Activated T-helper 1 cell treated with Interleukin-2 at 50 U/mL for 16 hours (primary cell): Measurements from ENCODE around the gene HEXIM1.
A peak's percentile ranks its signal among the peaks of the same experiment; 100 is the strongest.

ENCODE experiments used
- DNase-seq: peaks from one replicate; pipeline ENCODE4 v3.0.0-alpha.2; 2020; ENCODE audit warnings: low read depth

Gene HEXIM1

DNA sequence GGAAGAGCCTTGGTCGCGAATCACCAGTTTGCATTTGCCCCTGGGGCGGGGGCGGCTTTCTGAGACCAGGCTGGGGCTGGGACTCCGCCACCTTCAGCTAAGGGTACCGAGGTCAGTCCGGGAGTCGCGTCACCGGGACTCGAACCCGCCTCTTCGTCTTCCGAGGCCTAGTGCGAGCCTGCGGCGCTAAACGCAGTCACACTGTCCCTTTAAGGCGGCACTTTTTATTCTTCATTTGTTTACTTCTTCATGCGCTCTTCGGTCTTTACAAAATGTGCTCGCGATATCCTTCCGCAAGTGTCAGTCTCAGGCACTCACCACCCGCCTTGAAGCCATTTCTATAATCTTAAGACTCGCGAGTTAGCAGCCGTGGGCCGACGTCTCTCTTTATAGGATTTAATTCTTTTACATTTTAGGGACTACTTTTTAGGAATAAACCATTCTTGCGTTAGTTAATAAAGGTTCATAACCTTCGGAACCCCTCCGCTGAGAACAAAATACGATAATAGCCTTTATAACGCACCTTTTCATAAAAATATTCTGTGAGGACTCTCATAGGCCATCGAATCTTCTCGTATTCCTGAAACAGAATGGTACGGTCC is 593 bp upstream of the HEXIM1 start:
- DNase-seq, result peak; percentile 50

DNA sequence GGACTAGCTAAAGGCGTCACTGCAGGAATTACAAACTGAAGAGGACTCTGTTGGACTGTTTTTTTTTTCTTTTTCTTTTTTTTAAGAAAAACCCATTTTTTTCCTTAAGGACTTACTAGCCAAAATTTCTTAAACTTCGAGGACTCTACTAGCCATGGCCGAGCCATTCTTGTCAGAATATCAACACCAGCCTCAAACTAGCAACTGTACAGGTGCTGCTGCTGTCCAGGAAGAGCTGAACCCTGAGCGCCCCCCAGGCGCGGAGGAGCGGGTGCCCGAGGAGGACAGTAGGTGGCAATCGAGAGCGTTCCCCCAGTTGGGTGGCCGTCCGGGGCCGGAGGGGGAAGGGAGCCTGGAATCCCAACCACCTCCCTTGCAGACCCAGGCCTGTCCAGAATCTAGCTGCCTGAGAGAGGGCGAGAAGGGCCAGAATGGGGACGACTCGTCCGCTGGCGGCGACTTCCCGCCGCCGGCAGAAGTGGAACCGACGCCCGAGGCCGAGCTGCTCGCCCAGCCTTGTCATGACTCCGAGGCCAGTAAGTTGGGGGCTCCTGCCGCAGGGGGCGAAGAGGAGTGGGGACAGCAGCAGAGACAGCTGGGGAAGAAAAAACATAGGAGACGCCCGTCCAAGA is 878 bp downstream of the HEXIM1 start:
- DNase-seq, result peak; percentile 57

DNA sequence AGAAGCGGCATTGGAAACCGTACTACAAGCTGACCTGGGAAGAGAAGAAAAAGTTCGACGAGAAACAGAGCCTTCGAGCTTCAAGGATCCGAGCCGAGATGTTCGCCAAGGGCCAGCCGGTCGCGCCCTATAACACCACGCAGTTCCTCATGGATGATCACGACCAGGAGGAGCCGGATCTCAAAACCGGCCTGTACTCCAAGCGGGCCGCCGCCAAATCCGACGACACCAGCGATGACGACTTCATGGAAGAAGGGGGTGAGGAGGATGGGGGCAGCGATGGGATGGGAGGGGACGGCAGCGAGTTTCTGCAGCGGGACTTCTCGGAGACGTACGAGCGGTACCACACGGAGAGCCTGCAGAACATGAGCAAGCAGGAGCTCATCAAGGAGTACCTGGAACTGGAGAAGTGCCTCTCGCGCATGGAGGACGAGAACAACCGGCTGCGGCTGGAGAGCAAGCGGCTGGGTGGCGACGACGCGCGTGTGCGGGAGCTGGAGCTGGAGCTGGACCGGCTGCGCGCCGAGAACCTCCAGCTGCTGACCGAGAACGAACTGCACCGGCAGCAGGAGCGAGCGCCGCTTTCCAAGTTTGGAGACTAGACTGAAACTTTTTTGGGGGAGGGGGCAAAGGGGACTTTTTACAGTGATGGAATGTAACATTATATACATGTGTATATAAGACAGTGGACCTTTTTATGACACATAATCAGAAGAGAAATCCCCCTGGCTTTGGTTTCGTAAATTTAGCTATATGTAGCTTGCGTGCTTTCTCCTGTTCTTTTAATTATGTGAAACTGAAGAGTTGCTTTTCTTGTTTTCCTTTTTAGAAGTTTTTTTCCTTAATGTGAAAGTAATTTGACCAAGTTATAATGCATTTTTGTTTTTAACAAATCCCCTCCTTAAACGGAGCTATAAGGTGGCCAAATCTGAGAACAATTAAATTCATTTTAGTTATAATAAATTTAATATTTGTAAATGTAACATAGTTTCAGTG is 1.7 kb downstream of the HEXIM1 start:
- DNase-seq, result no peak

DNA sequence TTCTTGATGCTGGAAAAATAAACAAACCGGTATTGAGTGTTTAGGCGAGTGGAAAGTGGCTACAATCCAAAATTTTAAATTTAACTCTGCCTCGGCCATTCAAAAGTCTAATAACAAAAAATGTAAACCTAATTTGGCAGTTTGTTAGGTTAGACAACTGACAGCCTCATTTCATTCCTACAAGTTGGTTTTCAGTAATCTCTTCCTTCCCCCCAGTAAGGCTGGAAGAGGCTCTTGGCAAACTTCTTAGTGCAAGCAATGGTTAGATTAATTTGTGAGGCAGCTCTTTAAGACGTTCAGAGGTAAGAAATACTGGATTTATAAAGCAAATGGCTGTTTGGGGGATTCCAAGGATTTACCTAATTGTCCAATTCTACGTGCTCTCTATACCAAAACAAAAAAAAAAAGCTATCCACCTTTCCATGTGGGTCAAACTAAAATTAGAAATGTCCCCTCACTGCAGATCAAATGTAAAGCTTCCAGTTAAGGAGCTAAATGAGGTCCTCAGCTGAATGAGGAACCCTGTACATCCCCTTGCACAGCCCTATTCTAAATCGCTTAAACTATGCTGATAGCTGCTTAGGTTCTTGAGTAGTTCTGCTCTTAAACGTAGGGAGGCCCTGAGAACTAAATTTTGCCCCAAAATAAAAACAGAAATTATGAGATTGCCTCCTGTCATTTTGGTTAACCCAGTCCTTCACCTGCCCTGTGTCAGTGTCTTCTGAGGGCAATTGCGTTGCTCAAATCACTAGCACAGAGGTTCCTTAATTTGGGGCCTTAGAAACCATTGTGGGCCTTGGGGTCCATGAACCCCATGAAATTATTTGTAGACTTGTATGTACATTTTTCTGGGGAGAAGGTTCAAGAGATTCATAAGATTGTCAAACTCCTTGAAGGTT is 2.9 kb downstream of the HEXIM1 start:
- no peak for DNase-seq

DNA sequence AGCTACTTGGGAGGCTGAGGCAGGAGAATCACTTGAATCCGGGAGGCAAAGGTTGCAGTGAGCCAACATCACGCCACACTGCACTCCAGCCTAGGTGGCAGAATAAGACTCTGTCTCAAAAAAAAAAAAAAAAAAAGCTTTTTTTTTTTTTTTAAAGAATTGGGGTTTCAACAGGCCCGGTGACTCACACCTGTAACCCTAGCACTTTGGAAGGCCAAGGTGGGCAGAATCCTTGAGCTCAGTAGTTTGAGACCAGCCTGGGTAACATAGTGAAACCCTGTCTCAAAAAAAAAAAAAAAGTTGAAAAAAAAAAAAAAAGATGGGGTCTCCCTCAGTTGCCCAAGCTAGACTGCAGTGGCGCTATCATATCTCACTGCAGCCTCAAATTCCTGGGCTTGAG is 6.8 kb downstream of the HEXIM1 start:
- no peak for DNase-seq

DNA sequence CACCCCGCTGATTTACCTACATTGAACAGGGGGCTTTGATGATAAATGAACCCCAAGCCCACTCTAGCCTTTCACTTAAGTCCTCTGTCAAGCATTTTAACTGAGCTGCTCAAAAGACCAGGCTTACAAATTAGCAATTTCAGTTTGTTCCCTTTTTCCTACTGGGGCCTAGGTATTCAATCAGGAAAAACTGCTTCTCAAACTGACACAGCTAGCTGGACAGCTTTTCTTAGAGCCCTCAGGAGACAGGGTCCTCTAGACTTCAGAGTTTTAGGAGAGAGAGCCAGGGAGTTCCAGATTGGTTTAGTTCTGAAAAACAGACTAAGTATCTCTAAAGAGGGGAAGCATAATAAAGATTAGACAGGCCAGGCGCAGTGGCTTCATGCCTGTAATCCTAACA is 7.2 kb downstream of the HEXIM1 start:
- no peak for DNase-seq

DNA sequence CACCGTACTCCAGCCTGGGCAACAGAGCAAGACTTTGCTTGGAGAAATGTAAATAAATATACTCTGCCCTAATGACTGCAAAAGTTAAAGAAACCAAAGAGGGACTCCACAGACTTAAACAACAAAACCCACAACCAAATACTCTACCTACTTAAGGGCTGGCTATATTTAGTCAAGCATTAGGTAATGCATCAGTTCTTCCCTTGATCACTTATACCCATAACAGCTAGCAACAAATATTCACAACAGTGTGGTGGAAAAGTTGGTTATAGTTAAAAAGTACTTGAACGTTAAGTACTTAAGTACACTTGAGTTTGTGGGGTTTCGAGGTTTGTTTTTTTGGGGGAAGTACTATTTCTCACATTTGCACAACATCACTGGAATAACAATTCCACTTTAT is 8.0 kb downstream of the HEXIM1 start:
- DNase-seq, result no peak

DNA sequence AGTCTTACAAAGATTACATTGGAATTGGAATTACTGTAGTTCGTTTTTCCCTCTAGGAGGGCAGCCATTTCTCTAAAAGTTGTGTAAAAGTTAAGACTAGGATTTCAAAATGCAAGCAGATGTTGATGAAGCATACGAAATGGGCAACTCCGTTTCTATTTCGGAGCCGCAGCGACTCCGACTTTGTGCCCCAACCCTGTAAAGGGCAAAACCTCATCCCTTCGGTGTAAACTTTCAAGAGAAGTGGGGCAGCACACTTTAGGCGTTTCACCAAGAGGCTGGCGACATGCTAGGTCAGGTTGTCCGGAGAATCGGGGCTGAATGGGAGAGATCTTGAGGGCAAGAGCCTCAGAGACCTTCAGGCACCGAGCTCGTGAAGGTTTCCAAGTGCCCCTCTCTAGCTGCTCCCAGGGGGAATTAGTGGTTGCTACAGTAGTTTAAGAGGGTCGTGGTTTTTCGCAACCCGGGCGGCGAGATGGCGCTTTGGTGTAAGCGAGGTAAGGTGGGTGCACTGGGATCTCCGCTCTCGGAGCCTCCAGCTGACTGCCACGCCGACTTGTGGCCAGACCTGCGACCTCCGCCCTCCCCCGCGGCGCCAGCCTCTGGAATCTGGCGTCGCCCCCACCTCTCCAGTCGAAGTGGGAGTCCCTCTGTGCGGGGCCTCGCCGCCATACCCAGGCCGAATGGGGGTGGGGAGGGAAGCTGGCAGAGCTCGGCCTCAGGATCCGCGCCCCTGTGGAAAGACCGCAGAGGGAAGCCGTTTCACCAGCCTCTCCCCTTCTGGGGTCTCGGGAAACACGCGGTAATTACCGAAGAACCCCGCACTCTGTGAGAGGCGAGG is 12.4 kb downstream of the HEXIM1 start:
- DNase-seq, result peak; percentile 45

DNA sequence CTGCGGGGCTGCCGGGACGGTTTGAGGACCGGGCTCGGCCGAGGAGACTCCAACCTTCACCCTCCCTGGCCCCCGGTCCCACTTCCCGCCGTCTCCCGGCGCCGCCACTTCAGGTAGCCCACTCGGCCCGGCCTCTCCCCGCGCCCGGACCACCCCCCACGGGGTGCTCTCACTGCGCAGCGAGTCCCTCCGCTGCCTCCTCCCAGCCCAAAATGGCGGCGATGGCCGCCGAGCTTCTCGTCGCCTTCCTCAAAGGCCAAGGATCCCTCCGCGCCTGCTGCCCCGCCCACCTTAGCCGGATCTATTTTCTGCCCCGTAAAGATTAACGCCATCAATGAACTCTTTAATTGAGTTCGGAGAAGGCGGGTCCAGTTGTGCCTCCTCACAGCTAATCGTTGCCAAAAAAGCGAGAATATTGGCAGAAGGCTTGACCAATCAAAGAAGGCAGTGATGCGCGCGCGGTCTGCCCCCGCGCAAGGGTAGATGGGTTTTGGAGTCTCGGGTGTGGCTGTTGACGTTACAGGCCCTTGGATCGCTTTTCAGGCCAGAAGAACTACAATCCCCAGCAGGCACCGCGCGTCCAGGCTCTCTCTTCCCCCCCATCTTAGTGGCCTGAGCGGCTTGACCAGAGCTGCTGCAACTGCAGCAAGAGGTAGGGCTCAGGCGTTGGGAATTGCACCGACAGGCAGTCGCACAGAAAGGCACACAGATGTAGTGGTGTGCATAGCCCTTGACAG is 13.2 kb downstream of the HEXIM1 start, which contains the start of gene HEXIM2:
HEXIM2 (plus strand) TSS at position 588 of the 737 bp plus-strand sequence. CDS start 919 bp downstream, outside the sequence.
- peak; percentile 93 for DNase-seq

DNA sequence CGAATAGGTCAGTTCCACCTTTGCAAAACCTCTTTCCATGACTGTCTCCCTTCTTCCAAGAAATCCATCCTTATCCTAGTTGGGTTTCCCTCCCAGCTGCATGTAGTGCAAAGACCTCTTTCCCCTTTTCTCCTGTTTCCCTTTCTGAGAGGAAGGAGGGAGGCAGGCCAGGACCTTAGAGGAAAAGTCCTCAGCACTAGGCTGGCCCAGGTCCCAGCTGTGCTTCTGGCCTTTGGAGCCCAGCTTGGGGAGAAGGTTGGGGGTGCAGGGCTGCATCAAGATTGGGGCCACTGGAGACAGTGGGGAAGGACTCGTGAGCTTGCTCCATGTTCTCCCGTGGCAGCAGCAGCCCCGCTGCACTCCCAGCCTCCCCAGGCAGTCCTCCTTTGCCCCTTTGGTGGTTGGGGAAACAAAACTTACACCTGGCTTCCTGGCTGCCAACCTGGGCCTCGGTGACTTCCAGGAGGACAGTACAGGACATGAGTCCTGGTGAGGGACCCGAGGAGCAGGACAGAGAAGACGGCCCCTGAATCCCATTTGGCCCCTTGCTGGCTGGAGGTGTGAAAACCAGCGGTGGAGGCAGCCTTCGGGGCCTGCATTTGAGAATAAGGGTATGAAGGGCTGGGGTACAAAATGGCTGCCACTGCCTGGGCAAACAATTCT is 13.9 kb downstream of the HEXIM1 start:
- DNase-seq, result no peak

DNA sequence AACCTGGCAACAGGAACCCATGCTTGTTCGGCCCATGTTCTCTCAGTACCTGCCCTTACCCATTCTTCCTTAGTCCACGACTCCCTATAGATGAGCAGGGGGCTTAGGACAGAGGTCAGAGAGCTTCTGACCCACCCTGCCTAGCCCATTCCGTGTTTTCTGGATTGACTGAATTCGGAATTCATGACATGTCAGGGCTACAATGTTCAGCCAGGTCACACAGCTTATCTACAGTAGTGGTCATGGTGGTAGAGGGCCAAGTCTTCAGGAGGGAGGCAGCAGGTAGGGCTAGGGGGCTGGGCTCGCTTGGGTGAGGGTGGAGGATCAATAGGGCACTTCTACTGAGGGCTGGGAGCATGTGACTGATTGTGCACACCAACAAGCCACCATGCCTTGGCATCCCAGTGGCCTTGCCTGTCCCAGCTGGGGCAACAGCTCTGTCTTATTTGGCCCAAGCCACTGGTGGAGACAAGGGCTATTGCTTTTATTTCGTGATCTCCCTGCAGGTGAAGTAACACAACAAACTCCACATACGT is 16.5 kb downstream of the HEXIM1 start:
- no peak for DNase-seq

DNA sequence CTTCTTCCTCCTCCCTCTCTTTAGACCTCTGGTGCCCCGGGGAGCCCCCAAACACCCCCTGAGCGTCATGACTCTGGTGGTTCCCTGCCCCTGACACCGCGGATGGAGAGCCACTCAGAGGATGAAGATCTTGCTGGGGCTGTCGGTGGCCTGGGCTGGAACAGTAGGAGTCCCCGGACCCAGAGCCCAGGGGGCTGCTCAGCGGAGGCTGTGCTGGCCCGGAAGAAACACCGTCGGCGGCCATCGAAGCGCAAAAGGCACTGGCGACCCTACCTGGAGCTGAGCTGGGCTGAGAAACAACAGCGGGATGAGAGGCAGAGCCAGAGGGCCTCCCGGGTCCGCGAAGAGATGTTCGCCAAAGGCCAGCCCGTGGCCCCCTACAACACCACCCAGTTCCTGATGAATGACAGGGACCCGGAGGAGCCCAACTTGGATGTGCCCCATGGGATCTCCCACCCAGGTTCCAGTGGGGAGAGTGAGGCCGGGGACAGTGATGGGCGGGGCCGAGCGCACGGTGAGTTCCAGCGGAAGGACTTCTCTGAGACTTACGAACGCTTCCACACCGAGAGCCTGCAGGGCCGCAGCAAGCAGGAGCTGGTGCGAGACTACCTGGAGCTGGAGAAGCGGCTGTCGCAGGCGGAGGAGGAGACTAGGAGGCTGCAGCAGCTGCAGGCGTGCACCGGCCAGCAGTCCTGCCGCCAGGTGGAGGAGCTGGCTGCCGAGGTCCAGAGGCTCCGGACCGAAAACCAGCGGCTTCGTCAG is 20.9 kb downstream of the HEXIM1 start:
- no peak for DNase-seq

DNA sequence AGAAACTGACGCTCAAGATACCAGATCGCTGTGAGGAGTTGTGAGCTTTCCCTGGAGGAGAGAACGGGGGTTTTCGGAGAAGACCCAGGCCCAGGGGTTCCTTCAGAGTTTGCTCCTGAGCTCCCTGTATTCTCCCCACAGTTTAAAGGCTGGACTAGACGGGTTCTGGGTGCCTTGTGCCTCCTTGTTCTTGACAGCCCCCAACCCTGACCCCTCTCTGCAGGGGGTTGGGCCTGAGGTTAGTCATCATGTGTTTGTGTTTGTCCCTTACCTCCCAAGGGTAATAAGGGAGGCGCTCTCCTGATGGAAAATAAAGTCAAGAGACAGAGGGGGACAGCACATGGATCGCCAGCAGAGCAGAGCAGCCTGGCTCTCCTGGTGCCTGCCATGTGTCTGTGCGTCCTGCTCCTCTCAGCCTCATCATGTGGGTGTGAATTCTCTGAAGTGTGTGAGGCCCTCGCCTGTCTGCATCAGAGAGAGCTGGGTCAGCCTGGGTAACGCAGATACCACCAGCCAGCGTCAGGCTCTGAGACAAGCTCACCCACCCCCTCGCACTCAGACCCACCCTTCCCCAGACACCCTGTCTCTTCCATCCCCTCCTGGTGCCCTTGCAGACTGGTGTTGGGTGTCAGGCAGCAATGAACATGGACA is 22.1 kb downstream of the HEXIM1 start:
- DNase-seq, result no peak

DNA sequence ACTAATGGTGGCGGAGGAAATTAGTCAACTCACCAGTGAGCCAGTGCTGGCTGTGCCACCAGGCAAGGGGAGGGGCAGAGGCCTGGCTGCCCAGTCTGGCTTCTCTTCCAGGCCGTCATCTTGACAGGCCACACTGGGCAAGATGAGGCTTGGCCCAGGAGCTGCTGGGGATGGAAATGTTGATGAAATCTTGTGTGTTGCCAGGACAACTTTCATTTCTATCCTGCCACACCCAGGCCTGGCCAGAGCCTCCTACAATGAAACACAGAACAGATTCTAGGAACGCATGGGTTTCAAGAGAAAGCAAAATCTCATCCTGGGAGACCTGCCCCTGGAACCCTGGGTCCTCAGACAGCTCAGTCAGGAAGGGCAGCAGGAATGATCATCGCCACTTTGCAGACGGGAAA is 22.7 kb downstream of the HEXIM1 start:
- no peak for DNase-seq

DNA sequence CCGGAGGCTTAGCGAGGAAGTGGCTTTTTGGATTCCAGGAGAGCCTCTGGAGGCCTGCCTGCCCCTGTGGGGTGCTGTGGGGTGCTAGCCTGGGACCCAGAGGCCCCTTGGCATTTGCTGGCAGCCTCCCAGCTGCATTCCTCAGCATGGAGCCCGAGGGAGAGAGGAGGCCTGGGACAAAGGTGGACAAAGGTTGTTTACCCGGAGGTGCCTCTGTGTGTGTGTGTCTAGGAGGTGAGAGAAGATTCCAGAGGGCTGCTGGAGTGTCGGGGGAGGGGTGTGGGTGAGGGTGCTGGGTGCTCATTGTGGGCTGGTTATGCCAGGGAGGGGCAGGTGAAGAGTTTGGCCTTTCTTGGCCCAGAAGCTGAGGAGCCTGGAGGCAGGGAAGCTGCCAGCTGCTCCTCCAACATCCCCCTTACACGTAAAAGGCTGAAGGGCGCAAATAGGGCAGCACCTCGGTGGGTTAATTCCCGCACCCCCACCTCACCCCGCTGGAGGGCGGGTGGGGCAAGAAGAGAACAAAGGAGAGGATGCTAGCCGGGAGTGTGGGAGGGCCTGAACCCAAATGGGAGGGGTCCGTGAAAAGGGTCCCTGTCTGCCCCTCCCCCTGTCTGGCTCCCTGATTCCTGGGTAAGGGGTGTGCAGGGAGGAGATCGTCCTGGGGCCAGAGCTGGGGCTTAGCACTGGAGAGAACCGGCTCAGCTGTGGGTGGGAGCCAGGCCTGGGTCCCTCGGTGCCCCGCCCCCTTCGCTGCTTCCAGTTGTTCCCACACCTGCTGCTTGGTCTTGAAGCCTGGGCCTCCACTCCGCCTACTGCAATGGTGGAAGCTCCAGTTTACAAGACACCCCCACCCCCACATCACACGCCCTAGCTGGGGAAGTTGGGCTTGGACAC is 23.3 kb downstream of the HEXIM1 start:
- no peak for DNase-seq

DNA sequence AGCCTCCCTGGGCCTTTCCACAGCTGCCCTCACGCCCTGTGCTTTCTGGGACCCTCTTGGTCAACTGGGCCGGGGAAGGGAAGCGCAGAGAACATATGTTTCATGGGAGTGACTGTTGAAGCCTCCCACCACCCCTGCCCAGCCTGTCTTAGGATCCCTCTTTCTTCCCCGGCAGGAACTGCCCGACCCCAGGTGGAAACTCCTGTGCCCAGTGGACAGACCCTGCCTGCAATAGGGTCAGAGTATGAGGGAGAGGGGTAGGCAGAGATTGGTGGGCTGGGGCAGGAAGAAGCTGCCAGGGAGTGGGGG is 23.9 kb downstream of the HEXIM1 start:
- no peak for DNase-seq
